IMR-90 (cell line): ENCODE results near the gene ANXA2. TPM values are rescaled to one million over a fixed set of nuclear protein-coding genes. Genes with fewer than 3 reads are reported as not detected.

Experiments
- ATAC-seq: fragments of 200-7000 bp; cut with Tn5 transposase; 2 replicates; pipeline ENCODE4 v1.9.1; 2020; ENCODE audit warnings: low read depth, mild to moderate bottlenecking, moderate library complexity
- BruUV-seq: library from RNA; stranded (reverse); fragments of 400-500 nt; replicated peaks from 2 replicates; lab custom pipeline; 2021; lab: Mats Ljungman, UMichigan
- CTCF ChIA-PET: fragments of 300-600 bp; formaldehyde crosslinking; extraction: SDS; loops from one replicate; lab custom pipeline; 2021; ENCODE audit warnings: antibody characterized with exemption; lab: Yijun Ruan, JAX
- POLR2A ChIA-PET: fragments of 300-600 bp; sonication (Branson Sonifier 250); formaldehyde crosslinking; loops from one replicate; lab custom pipeline; 2022; ENCODE audit warnings: antibody characterized with exemption; ENCODE audit not compliant: unreplicated experiment; lab: Charles Lee
- DNase-seq: peaks from one replicate; pipeline ENCODE4 v3.0.0; 2013
- H2AFZ ChIP-seq: replicated peaks from 2 replicates; pipeline ENCODE3; 2013; ENCODE audit warnings: low read length, mild to moderate bottlenecking; ENCODE audit not compliant: poor library complexity
- H2AK5ac ChIP-seq: 2 replicates; pipeline ENCODE4 v1.6.1; 2013; ENCODE audit warnings: low read depth, low read length, inconsistent platforms
- H2AK9ac ChIP-seq: replicated peaks from 2 replicates; pipeline ENCODE3; 2013; ENCODE audit warnings: mild to moderate bottlenecking, low read depth, low read length, moderate library complexity; ENCODE audit not compliant: poor library complexity
- H2BK120ac ChIP-seq: 2 replicates; pipeline ENCODE4 v1.6.1; 2013; ENCODE audit warnings: low read depth, low read length, inconsistent platforms
- H2BK15ac ChIP-seq: 3 replicates; pipeline ENCODE4 v1.6.1; 2013; ENCODE audit warnings: low read depth, low read length, inconsistent platforms
- H2BK20ac ChIP-seq: 2 replicates; pipeline ENCODE4 v1.6.1; 2013; ENCODE audit warnings: low read depth, mild to moderate bottlenecking, inconsistent platforms, low read length, moderate library complexity
- H2BK5ac ChIP-seq: 2 replicates; pipeline ENCODE4 v1.6.1; 2013; ENCODE audit warnings: mild to moderate bottlenecking, low read depth, low read length, inconsistent platforms; ENCODE audit not compliant: poor library complexity, severe bottlenecking
- H3K14ac ChIP-seq: replicated peaks from 2 replicates; pipeline ENCODE4 v1.6.1; 2013; ENCODE audit warnings: low read depth, low read length, inconsistent platforms
- H3K18ac ChIP-seq: 2 replicates; pipeline ENCODE4 v1.6.1; 2013; ENCODE audit warnings: low read depth, low read length, control low read depth
- H3K23ac ChIP-seq: 2 replicates; pipeline ENCODE4 v1.6.1; 2013; ENCODE audit warnings: low read depth, low read length, inconsistent platforms
- H3K27ac ChIP-seq: 2 replicates; pipeline ENCODE4 v1.5.1; 2013; ENCODE audit warnings: mild to moderate bottlenecking, control low read depth, low read length; ENCODE audit not compliant: insufficient read depth
- H3K27me3 ChIP-seq: 2 replicates; pipeline ENCODE4 v1.6.1; 2013; ENCODE audit warnings: low read length; ENCODE audit not compliant: control insufficient read depth, insufficient read depth
- H3K36me3 ChIP-seq: 2 replicates; pipeline ENCODE4 v1.6.1; 2013; ENCODE audit warnings: low read length, mixed read lengths; ENCODE audit not compliant: control insufficient read depth, insufficient read depth
- H3K4ac ChIP-seq: 2 replicates; pipeline ENCODE4 v1.6.1; 2013; ENCODE audit warnings: low read depth, low read length, inconsistent platforms
- H3K4me1 ChIP-seq: 2 replicates; pipeline ENCODE4 v1.6.1; 2013; ENCODE audit warnings: low read length, mixed read lengths; ENCODE audit not compliant: control insufficient read depth, insufficient read depth
- H3K4me2 ChIP-seq: 2 replicates; pipeline ENCODE4 v1.6.1; 2013; ENCODE audit warnings: low read depth, mild to moderate bottlenecking, control low read depth, low read length, moderate library complexity
- H3K4me3 ChIP-seq: 2 replicates; pipeline ENCODE4 v1.5.1; 2013; ENCODE audit warnings: low read depth, mild to moderate bottlenecking, control low read depth, low read length, moderate library complexity; ENCODE audit not compliant: insufficient read depth
- H3K56ac ChIP-seq: 2 replicates; pipeline ENCODE4 v1.6.1; 2013; ENCODE audit warnings: low read length, inconsistent platforms; ENCODE audit not compliant: insufficient read depth; ENCODE audit errors: extremely low read depth
- H3K79me1 ChIP-seq, 2 experiments: 2 replicates each; pipeline ENCODE4 v1.6.1; 2013; ENCODE audit warnings: low read length in 2 of 2, inconsistent platforms in 1 of 2, low read depth in 1 of 2
- H3K9ac ChIP-seq: 2 replicates; pipeline ENCODE4 v1.6.1; 2013; ENCODE audit warnings: low read depth, low read length, control low read depth
- H3K9me1 ChIP-seq: 2 replicates; pipeline ENCODE4 v1.6.1; 2013; ENCODE audit warnings: low read length, inconsistent platforms; ENCODE audit not compliant: insufficient read depth
- H3K9me3 ChIP-seq: 2 replicates; pipeline ENCODE4 v1.6.1; 2013; ENCODE audit warnings: low read length; ENCODE audit not compliant: control insufficient read depth, insufficient read depth
- H4K20me1 ChIP-seq: 2 replicates; pipeline ENCODE4 v1.6.1; 2013; ENCODE audit warnings: low read length, inconsistent platforms; ENCODE audit not compliant: insufficient read depth
- H4K5ac ChIP-seq: 2 replicates; pipeline ENCODE4 v1.6.1; 2013; ENCODE audit warnings: mild to moderate bottlenecking, low read depth, low read length, control low read depth
- H4K8ac ChIP-seq, 2 experiments: 2 replicates each; pipeline ENCODE4 v1.6.1; 2013; ENCODE audit warnings: low read depth in 2 of 2, low read length in 2 of 2, control low read depth in 1 of 2, inconsistent platforms in 1 of 2
- H4K91ac ChIP-seq: 2 replicates; pipeline ENCODE4 v1.6.1; 2013; ENCODE audit warnings: low read depth, low read length, inconsistent platforms; ENCODE audit not compliant: insufficient read depth
- BHLHE40 ChIP-seq: fragments of 150-350 bp; IDR thresholded peaks from 2 replicates; pipeline ENCODE4 v1.6.1; 2016; ENCODE audit warnings: mild to moderate bottlenecking, low read depth, low read length
- CEBPB ChIP-seq: IDR thresholded peaks from 2 replicates; pipeline ENCODE4 v1.6.1; 2012; ENCODE audit warnings: low read depth, low read length, improper control_type of control experiment
- CHD1 ChIP-seq: IDR thresholded peaks from 2 replicates; pipeline ENCODE4 v1.6.1; 2012; ENCODE audit warnings: low read depth, low read length, improper control_type of control experiment
- CTCF ChIP-seq: conservative IDR thresholded peaks from 2 replicates; pipeline ENCODE4 v1.5.1; 2012; ENCODE audit warnings: mild to moderate bottlenecking, low read depth, low read length, improper control_type of control experiment
- ELK1 ChIP-seq: fragments of 150-350 bp; IDR thresholded peaks from 2 replicates; pipeline ENCODE4 v1.6.1; 2016; ENCODE audit warnings: low read depth, mild to moderate bottlenecking, low read length, moderate library complexity, borderline replicate concordance
- FOS ChIP-seq: fragments of 150-350 bp; IDR thresholded peaks from 2 replicates; pipeline ENCODE4 v1.6.1; 2016; ENCODE audit warnings: low read depth, low read length
- MAFK ChIP-seq: IDR thresholded peaks from 2 replicates; pipeline ENCODE4 v1.6.1; 2012; ENCODE audit warnings: low read depth, low read length, improper control_type of control experiment
- MAZ ChIP-seq: IDR thresholded peaks from 2 replicates; pipeline ENCODE4 v1.6.1; 2012; ENCODE audit warnings: low read depth, mild to moderate bottlenecking, low read length, improper control_type of control experiment, moderate library complexity, borderline replicate concordance
- MXI1 ChIP-seq: IDR thresholded peaks from 2 replicates; pipeline ENCODE4 v1.6.1; 2012; ENCODE audit warnings: low read depth, mild to moderate bottlenecking, low read length, moderate library complexity, borderline replicate concordance
- NFE2L2 ChIP-seq: fragments of 150-350 bp; IDR thresholded peaks from 2 replicates; pipeline ENCODE4 v1.6.1; 2016; ENCODE audit warnings: low read depth, mild to moderate bottlenecking, low read length
- POLR2A ChIP-seq: IDR thresholded peaks from 2 replicates; pipeline ENCODE4 v1.6.1; 2012; ENCODE audit warnings: mild to moderate bottlenecking, low read depth, low read length
- RAD21 ChIP-seq: IDR thresholded peaks from 2 replicates; pipeline ENCODE4 v1.6.1; 2012; ENCODE audit warnings: low read length, improper control_type of control experiment
- RCOR1 ChIP-seq: IDR thresholded peaks from 2 replicates; pipeline ENCODE4 v1.6.1; 2012; ENCODE audit warnings: mild to moderate bottlenecking, low read length, improper control_type of control experiment; ENCODE audit not compliant: insufficient replicate concordance
- RFX5 ChIP-seq: IDR thresholded peaks from 2 replicates; pipeline ENCODE4 v1.8.0; 2012; ENCODE audit warnings: low read depth, mild to moderate bottlenecking, low read length, moderate library complexity
- SMC3 ChIP-seq: fragments of 150-350 bp; IDR thresholded peaks from 2 replicates; pipeline ENCODE4 v1.6.1; 2016; ENCODE audit warnings: low read depth, mild to moderate bottlenecking, antibody characterized with exemption, low read length, moderate library complexity
- USF2 ChIP-seq: fragments of 150-350 bp; IDR thresholded peaks from 2 replicates; pipeline ENCODE4 v1.6.1; 2017; ENCODE audit warnings: mild to moderate bottlenecking, antibody characterized with exemption, low read length, low read depth
- WGBS, 2 experiments: methylation state at CpG; one replicate each; pipeline versions ENCODE4 v1.1.5 to v1.1.7; 2013; ENCODE audit warnings: missing lambda C conversion rate in 2 of 2; ENCODE audit not compliant: insufficient read length in 1 of 2; ENCODE audit errors: extremely low coverage in 2 of 2; 5-methylcytosine and 5-hydroxymethylcytosine counted together
- dilution Hi-C: fragments of 300-500 bp; cut with HindIII; formaldehyde crosslinking; loops from one replicate; pipeline ENCODE4 v1.14.3; 2018; ENCODE audit warnings: low sequenced_read_pairs; ENCODE audit not compliant: unreplicated experiment
- in situ Hi-C: fragments of 300-500 bp; cut with MboI; formaldehyde crosslinking; loops from 3 replicates; pipeline ENCODE4 v1.14.3; 2019; ENCODE audit warnings: low sequenced_read_pairs, inconsistent platforms, mixed read lengths
- intact Hi-C: fragments of 100-400 bp; cut with micrococcal nuclease; formaldehyde crosslinking; loops from 2 replicates; pipeline ENCODE4 v1.10.0; 2022
- polyA plus RNA-seq, 3 experiments: library from polyadenylated mRNA; depleted of rRNA; stranded (reverse); fragments of >200 nt; gene quantifications; 2 replicates each; pipeline ENCODE4 v1.2.3, GENCODE V29; 2012; ENCODE audit warnings: low replicate concordance in 1 of 3
- total RNA-seq: library from RNA; depleted of rRNA; stranded (reverse); fragments of >200 nt; gene quantifications from 2 replicates; pipeline ENCODE4 v1.2.3, GENCODE V29; 2012

Gene ANXA2
- total and polyA plus RNA-seq, 2 of the 4 experiments (the other 2 are of a cell fraction), result 7,454 to 8,412 TPM

- no peak overlapping the region for H2AK9ac ChIP-seq
- DNase-seq (no peak), ATAC-seq (no peak)
- dilution Hi-C loops, result no loop called here
- H4K91ac ChIP-seq, result no peak overlapping the region
- no peak overlapping the region for H3K4me2 ChIP-seq
- CTCF ChIA-PET, result no interaction called here
- H3K79me1 ChIP-seq, result peaks cover 3 to 29% of the 10 kb centered on the region in 2 experiments
- H2AK5ac ChIP-seq, result peak overlapping the region; percentile 51; the same call in 1 of the 2 replicates
- WGBS, 2 experiments, result no CpG with 5 or more reads among the region's 1 CpG
- no peak overlapping the region for H3K18ac ChIP-seq
- H2BK5ac ChIP-seq, result no peak overlapping the region
- no peak overlapping the region for H4K8ac ChIP-seq
- no peak overlapping the region for H2BK20ac ChIP-seq
- H2BK120ac ChIP-seq, result no peak overlapping the region
- no peak for TF ChIP-seq BHLHE40
- no peak for TF ChIP-seq ELK1
- TF ChIP-seq MAFK, result no peak
- no peak for TF ChIP-seq MAZ
- TF ChIP-seq SMC3, result no peak
- no peak for TF ChIP-seq NFE2L2
- TF ChIP-seq RCOR1, result no peak
- TF ChIP-seq RFX5, result no peak
- no peak for TF ChIP-seq POLR2A
- no peak for TF ChIP-seq FOS
- TF ChIP-seq CHD1, result no peak
- TF ChIP-seq RAD21, result no peak
- no peak for TF ChIP-seq CEBPB
- TF ChIP-seq CTCF, result no peak
- no peak for TF ChIP-seq MXI1
- no peak for TF ChIP-seq USF2
- no peak overlapping the region for H4K5ac ChIP-seq
- no peak overlapping the region for H3K9ac ChIP-seq
- no peaks in the 10 kb centered on the region for H3K9me3 ChIP-seq
- in situ Hi-C loops, result no loop called here
- peaks cover 3% of the 10 kb centered on the region; the same call in 1 of the 2 replicates for H4K20me1 ChIP-seq
- BruUV-seq, result no TSS peak
- peaks cover 6% of the 10 kb centered on the region for H3K9me1 ChIP-seq
- no peak overlapping the region for H3K27ac ChIP-seq
- 0 out of 2 replicates have a peak overlapping the region, but pooled peaks have one; percentile 42 for H3K4ac ChIP-seq
- no peak overlapping the region for H2AFZ ChIP-seq
- no peaks in the 10 kb centered on the region for H3K27me3 ChIP-seq
- H3K4me3 ChIP-seq, result no peak overlapping the region
- H3K56ac ChIP-seq, result no peak overlapping the region; the same call in 1 of the 2 replicates
- intact Hi-C loops, result no loop called here
- H3K36me3 ChIP-seq, result 0 out of 2 replicates have a peak, but pooled peaks cover 3% of the 10 kb centered on the region
- H3K23ac ChIP-seq, result no peak overlapping the region
- peaks cover 8% of the 10 kb centered on the region for H3K4me1 ChIP-seq
- POLR2A ChIA-PET, result no interaction called here
- no peak overlapping the region for H3K14ac ChIP-seq
- H2BK15ac ChIP-seq, result no peak overlapping the region
Observed at GRCh38 chr15:60424006-60424405, 26.2 kb upstream of the ANXA2 start.
